ENCODE measurements around the gene GMPS.

- TF ChIP-seq POLR2AphosphoS5 (IDR thresholded peaks at IDR 0.05; ENCODE audit: low read depth, low read length) (no peak), TAF1 (IDR thresholded peaks at IDR 0.05; ENCODE audit: borderline replicate concordance, low read depth, low read length) (no peak), ELF1 (IDR thresholded peaks at IDR 0.05) (no peak), EZH2phosphoT487 (IDR thresholded peaks at IDR 0.05; ENCODE audit: borderline replicate concordance, low read depth) (no peak), EP300 (IDR thresholded peaks at IDR 0.05; ENCODE audit: borderline replicate concordance in 1 of 2, low read depth in 1 of 2, low read length in 1 of 2) (no peak), NRF1 (IDR thresholded peaks at IDR 0.05; ENCODE audit: low read depth, low read length) (no peak), SIN3A (IDR thresholded peaks at IDR 0.05; ENCODE audit: borderline replicate concordance, low read depth, low read length) (no peak), RAD21 (IDR thresholded peaks at IDR 0.05; ENCODE audit: low read length) (no peak), USF1 (IDR thresholded peaks at IDR 0.05; ENCODE audit: borderline replicate concordance, low read depth) (no peak), FOXJ3 (CRISPR knock-in tag; IDR thresholded peaks at IDR 0.05) (no peak), RXRA (IDR thresholded peaks at IDR 0.05; ENCODE audit: borderline replicate concordance, low read depth) (no peak)
- TF ChIP-seq, protein P1, sequence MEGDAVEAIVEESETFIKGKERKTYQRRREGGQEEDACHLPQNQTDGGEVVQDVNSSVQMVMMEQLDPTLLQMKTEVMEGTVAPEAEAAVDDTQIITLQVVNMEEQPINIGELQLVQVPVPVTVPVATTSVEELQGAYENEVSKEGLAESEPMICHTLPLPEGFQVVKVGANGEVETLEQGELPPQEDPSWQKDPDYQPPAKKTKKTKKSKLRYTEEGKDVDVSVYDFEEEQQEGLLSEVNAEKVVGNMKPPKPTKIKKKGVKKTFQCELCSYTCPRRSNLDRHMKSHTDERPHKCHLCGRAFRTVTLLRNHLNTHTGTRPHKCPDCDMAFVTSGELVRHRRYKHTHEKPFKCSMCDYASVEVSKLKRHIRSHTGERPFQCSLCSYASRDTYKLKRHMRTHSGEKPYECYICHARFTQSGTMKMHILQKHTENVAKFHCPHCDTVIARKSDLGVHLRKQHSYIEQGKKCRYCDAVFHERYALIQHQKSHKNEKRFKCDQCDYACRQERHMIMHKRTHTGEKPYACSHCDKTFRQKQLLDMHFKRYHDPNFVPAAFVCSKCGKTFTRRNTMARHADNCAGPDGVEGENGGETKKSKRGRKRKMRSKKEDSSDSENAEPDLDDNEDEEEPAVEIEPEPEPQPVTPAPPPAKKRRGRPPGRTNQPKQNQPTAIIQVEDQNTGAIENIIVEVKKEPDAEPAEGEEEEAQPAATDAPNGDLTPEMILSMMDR (IDR thresholded peaks at IDR 0.05), result no peak
- TF ChIP-seq, protein P2, sequence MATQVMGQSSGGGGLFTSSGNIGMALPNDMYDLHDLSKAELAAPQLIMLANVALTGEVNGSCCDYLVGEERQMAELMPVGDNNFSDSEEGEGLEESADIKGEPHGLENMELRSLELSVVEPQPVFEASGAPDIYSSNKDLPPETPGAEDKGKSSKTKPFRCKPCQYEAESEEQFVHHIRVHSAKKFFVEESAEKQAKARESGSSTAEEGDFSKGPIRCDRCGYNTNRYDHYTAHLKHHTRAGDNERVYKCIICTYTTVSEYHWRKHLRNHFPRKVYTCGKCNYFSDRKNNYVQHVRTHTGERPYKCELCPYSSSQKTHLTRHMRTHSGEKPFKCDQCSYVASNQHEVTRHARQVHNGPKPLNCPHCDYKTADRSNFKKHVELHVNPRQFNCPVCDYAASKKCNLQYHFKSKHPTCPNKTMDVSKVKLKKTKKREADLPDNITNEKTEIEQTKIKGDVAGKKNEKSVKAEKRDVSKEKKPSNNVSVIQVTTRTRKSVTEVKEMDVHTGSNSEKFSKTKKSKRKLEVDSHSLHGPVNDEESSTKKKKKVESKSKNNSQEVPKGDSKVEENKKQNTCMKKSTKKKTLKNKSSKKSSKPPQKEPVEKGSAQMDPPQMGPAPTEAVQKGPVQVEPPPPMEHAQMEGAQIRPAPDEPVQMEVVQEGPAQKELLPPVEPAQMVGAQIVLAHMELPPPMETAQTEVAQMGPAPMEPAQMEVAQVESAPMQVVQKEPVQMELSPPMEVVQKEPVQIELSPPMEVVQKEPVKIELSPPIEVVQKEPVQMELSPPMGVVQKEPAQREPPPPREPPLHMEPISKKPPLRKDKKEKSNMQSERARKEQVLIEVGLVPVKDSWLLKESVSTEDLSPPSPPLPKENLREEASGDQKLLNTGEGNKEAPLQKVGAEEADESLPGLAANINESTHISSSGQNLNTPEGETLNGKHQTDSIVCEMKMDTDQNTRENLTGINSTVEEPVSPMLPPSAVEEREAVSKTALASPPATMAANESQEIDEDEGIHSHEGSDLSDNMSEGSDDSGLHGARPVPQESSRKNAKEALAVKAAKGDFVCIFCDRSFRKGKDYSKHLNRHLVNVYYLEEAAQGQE (IDR thresholded peaks at IDR 0.05; ENCODE audit: low read depth, low read length), result no peak
These were observed 5.6 kb downstream of the GMPS start for GRCh38 chr3:155876037-155876436.

Measured in SK-N-SH (cell line).